Measurements from ENCODE around the gene TRPV6. TPM values are rescaled to one million over a fixed set of nuclear protein-coding genes. Genes with fewer than 3 reads are reported as not detected.

TRPV6 gene
- total RNA-seq, 1 experiment from 2014 or later = not detected

DNA sequence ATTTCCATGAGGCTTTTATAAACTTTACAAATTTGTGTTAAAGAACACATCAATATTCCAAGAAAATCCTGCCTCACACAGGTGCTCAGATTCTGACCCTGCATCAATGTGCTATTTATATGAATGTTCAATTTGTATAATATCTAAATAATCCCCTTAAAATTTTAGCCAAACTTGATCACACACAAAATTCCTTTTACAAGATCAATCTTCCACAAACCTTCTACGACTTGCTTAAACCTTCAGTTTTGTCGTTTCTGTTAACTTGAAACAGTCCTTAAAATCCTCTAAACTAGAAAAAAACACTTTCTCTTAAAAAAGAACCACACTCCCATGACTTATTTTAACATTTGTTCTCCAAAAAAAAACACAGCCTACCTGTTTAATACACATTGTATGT is 20.2 kb upstream of the TRPV6 start:
- DNase-seq = no peak
- H3K4me3 ChIP-seq (ENCODE audit: low read length) = no peak overlapping the region
- no peaks in the 10 kb centered on the region for H3K36me3 ChIP-seq (ENCODE audit: insufficient read depth, low read length)
- no peaks in the 10 kb centered on the region for H3K9me2 ChIP-seq (replicated peaks; ENCODE audit: insufficient read depth, low read length)
- H3K9me3 ChIP-seq (ENCODE audit: low read length) = no peaks in the 10 kb centered on the region
- H3K4me2 ChIP-seq (ENCODE audit: low read depth, low read length, poor library complexity, severe bottlenecking) = no peak overlapping the region
- no peaks in the 10 kb centered on the region for H4K20me1 ChIP-seq (ENCODE audit: insufficient read depth, low read depth, low read length)
- H3K27ac ChIP-seq (ENCODE audit: low read length) = no peak overlapping the region
- no peaks in the 10 kb centered on the region for H3K4me1 ChIP-seq (ENCODE audit: low read length)
- no peak overlapping the region for H2AFZ ChIP-seq (ENCODE audit: low read length)
- H3K79me2 ChIP-seq (ENCODE audit: low read length) = no peaks in the 10 kb centered on the region
- H3K27me3 ChIP-seq (ENCODE audit: low read length) = no peaks in the 10 kb centered on the region; the same call in 1 of the 2 replicates
- no peak overlapping the region for H3K9ac ChIP-seq (ENCODE audit: low read length)

GRCh38 chr7:142904128-142904527 is 18.6 kb upstream of the TRPV6 start:
- Histone ChIP-seq H4K20me1 (ENCODE audit: insufficient read depth, low read depth, low read length) (no peaks in the 10 kb centered on the region), H3K4me3 (ENCODE audit: low read length) (no peak overlapping the region), H3K9me3 (ENCODE audit: low read length) (no peaks in the 10 kb centered on the region), H3K9ac (ENCODE audit: low read length) (no peak overlapping the region), H3K79me2 (ENCODE audit: low read length) (no peaks in the 10 kb centered on the region), H3K27ac (ENCODE audit: low read length) (no peak overlapping the region), H3K36me3 (ENCODE audit: insufficient read depth, low read length) (no peaks in the 10 kb centered on the region), H2AFZ (ENCODE audit: low read length) (no peak overlapping the region), H3K9me2 (replicated peaks; ENCODE audit: insufficient read depth, low read length) (no peaks in the 10 kb centered on the region), H3K27me3 (ENCODE audit: low read length) (no peaks in the 10 kb centered on the region; the same call in 1 of the 2 replicates), H3K4me1 (ENCODE audit: low read length) (no peaks in the 10 kb centered on the region), H3K4me2 (ENCODE audit: low read depth, low read length, poor library complexity, severe bottlenecking) (no peak overlapping the region)
- DNase-seq = no peak

GRCh38 chr7:142901426-142902259 is 16.1 kb upstream of the TRPV6 start:
- H3K79me2 ChIP-seq (ENCODE audit: low read length) = no peaks in the 10 kb centered on the region
- H2AFZ ChIP-seq (ENCODE audit: low read length) = no peak overlapping the region
- no peaks in the 10 kb centered on the region for H3K36me3 ChIP-seq (ENCODE audit: insufficient read depth, low read length)
- no peak overlapping the region for H3K9ac ChIP-seq (ENCODE audit: low read length)
- no peak overlapping the region for H3K4me3 ChIP-seq (ENCODE audit: low read length)
- no peaks in the 10 kb centered on the region for H3K4me1 ChIP-seq (ENCODE audit: low read length)
- no peaks in the 10 kb centered on the region; the same call in 1 of the 2 replicates for H3K27me3 ChIP-seq (ENCODE audit: low read length)
- H3K4me2 ChIP-seq (ENCODE audit: low read depth, low read length, poor library complexity, severe bottlenecking) = no peak overlapping the region
- H3K27ac ChIP-seq (ENCODE audit: low read length) = no peak overlapping the region
- H3K9me3 ChIP-seq (ENCODE audit: low read length) = no peaks in the 10 kb centered on the region
- no peak for DNase-seq
- no peaks in the 10 kb centered on the region for H4K20me1 ChIP-seq (ENCODE audit: insufficient read depth, low read depth, low read length)
- no peaks in the 10 kb centered on the region for H3K9me2 ChIP-seq (replicated peaks; ENCODE audit: insufficient read depth, low read length)

GRCh38 chr7:142899661-142900060 is 14.1 kb upstream of the TRPV6 start:
- Histone ChIP-seq H4K20me1 (ENCODE audit: insufficient read depth, low read depth, low read length) (no peaks in the 10 kb centered on the region), H3K9me2 (replicated peaks; ENCODE audit: insufficient read depth, low read length) (no peaks in the 10 kb centered on the region), H3K36me3 (ENCODE audit: insufficient read depth, low read length) (no peaks in the 10 kb centered on the region), H3K79me2 (ENCODE audit: low read length) (no peaks in the 10 kb centered on the region), H2AFZ (ENCODE audit: low read length) (no peak overlapping the region), H3K4me3 (ENCODE audit: low read length) (no peak overlapping the region), H3K4me2 (ENCODE audit: low read depth, low read length, poor library complexity, severe bottlenecking) (no peak overlapping the region), H3K27ac (ENCODE audit: low read length) (no peak overlapping the region), H3K27me3 (ENCODE audit: low read length) (no peaks in the 10 kb centered on the region; the same call in 1 of the 2 replicates), H3K4me1 (ENCODE audit: low read length) (no peaks in the 10 kb centered on the region), H3K9ac (ENCODE audit: low read length) (no peak overlapping the region), H3K9me3 (ENCODE audit: low read length) (no peaks in the 10 kb centered on the region)
- no peak for DNase-seq

DNA sequence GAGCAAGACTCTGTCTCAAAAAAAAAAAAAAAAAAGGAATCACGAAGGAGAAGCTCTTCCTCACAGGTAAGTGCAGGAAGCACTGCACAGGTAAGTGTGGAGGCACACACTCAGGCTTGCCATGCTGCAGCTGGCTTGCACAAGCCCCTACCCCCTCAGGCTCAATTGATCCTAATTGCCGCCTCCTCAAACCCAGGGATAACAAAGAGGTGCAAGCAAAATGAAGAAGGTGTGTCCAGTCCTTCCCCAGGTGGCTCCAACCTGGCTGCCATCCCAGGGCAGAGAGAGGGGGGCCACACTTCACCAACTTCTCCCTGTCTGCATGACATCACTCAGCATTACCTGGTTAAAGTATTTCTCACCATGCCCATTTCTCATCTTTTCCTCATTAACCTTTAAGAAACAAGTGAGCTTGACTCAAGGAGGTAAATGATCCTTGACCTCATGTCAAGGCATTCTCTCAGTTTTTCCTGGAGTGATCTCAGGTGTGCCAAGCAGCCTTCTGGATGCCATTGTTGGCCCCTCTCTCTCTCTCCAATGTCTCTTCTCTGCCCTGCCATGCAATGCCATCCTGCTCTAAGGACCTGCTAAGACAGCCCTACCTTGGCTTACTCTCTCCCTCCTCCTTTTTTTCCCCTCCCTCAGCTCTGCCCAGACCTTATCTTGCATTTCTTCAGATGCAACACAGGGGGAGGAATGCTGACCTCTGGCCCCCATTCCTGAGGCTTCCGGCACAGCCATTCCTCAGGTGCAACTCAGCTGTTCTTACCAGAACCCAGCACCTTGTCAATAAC is 13.0 kb upstream of the TRPV6 start:
- no peaks in the 10 kb centered on the region for H3K27me3 ChIP-seq (ENCODE audit: low read length)
- H3K9me3 ChIP-seq (ENCODE audit: low read length) = no peaks in the 10 kb centered on the region
- no peaks in the 10 kb centered on the region for H4K20me1 ChIP-seq (ENCODE audit: insufficient read depth, low read depth, low read length)
- H3K36me3 ChIP-seq (ENCODE audit: insufficient read depth, low read length) = no peaks in the 10 kb centered on the region
- no peak overlapping the region for H2AFZ ChIP-seq (ENCODE audit: low read length)
- no peak overlapping the region for H3K27ac ChIP-seq (ENCODE audit: low read length)
- no peaks in the 10 kb centered on the region for H3K79me2 ChIP-seq (ENCODE audit: low read length)
- no peaks in the 10 kb centered on the region for H3K9me2 ChIP-seq (replicated peaks; ENCODE audit: insufficient read depth, low read length)
- H3K4me3 ChIP-seq (ENCODE audit: low read length) = no peak overlapping the region
- H3K9ac ChIP-seq (ENCODE audit: low read length) = no peak overlapping the region
- H3K4me2 ChIP-seq (ENCODE audit: low read depth, low read length, poor library complexity, severe bottlenecking) = no peak overlapping the region
- H3K4me1 ChIP-seq (ENCODE audit: low read length) = no peaks in the 10 kb centered on the region
- DNase-seq = no peak

- no peak overlapping the region for H2AFZ ChIP-seq (ENCODE audit: low read length)
- no peak for DNase-seq
- no peak overlapping the region for H3K27ac ChIP-seq (ENCODE audit: low read length)
- no peak overlapping the region for H3K4me2 ChIP-seq (ENCODE audit: low read depth, low read length, poor library complexity, severe bottlenecking)
- no peak overlapping the region for H3K4me3 ChIP-seq (ENCODE audit: low read length)
- H4K20me1 ChIP-seq (ENCODE audit: insufficient read depth, low read depth, low read length) = no peaks in the 10 kb centered on the region
- H3K27me3 ChIP-seq (ENCODE audit: low read length) = no peaks in the 10 kb centered on the region
- no peaks in the 10 kb centered on the region for H3K79me2 ChIP-seq (ENCODE audit: low read length)
- H3K9me3 ChIP-seq (ENCODE audit: low read length) = no peaks in the 10 kb centered on the region
- H3K9ac ChIP-seq (ENCODE audit: low read length) = no peak overlapping the region
- H3K4me1 ChIP-seq (ENCODE audit: low read length) = no peaks in the 10 kb centered on the region
- no peaks in the 10 kb centered on the region for H3K9me2 ChIP-seq (replicated peaks; ENCODE audit: insufficient read depth, low read length)
- no peaks in the 10 kb centered on the region for H3K36me3 ChIP-seq (ENCODE audit: insufficient read depth, low read length)
Measured at GRCh38 chr7:142897691-142898090, 12.1 kb upstream of the TRPV6 start.

DNA sequence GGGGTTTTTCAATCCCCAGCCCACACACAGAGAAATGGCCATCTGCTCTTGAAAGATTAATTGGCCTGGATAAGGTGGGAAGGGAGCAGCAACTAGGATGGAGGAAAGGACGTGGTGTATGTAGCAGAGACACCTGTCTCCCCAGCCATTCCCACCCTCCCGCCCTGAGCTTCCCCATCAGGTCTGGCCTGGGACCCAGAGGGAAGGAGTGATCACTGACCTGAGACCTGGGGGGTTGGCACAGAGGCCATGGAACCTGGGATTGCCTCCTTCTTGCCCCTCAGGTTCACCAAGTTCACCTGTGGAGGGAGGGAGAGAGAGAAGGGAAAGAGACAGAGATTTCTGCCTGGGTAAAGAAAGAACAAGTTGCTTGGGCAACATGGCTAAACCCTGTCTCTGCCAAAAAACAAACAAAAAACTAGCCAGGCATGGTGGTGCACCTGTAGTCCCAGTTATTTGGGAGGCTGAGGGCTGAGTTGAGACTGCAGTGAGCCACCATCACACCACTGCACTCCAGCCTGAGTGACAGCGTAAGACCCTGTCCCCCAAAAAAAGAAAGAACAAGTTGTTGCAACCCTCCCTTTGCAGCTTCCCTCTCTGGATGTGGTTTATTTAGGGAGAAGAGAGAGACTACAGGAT is 11.3 kb upstream of the TRPV6 start:
- no peaks in the 10 kb centered on the region for H4K20me1 ChIP-seq (ENCODE audit: insufficient read depth, low read depth, low read length)
- H3K4me2 ChIP-seq (ENCODE audit: low read depth, low read length, poor library complexity, severe bottlenecking) = no peak overlapping the region
- H3K9me3 ChIP-seq (ENCODE audit: low read length) = no peaks in the 10 kb centered on the region
- H3K27me3 ChIP-seq (ENCODE audit: low read length) = no peaks in the 10 kb centered on the region
- H3K79me2 ChIP-seq (ENCODE audit: low read length) = no peaks in the 10 kb centered on the region
- H3K4me1 ChIP-seq (ENCODE audit: low read length) = no peaks in the 10 kb centered on the region
- H3K36me3 ChIP-seq (ENCODE audit: insufficient read depth, low read length) = no peaks in the 10 kb centered on the region
- no peak overlapping the region for H3K4me3 ChIP-seq (ENCODE audit: low read length)
- no peak overlapping the region for H3K27ac ChIP-seq (ENCODE audit: low read length)
- H2AFZ ChIP-seq (ENCODE audit: low read length) = no peak overlapping the region
- no peaks in the 10 kb centered on the region for H3K9me2 ChIP-seq (replicated peaks; ENCODE audit: insufficient read depth, low read length)
- H3K9ac ChIP-seq (ENCODE audit: low read length) = no peak overlapping the region
- no peak for DNase-seq

DNA sequence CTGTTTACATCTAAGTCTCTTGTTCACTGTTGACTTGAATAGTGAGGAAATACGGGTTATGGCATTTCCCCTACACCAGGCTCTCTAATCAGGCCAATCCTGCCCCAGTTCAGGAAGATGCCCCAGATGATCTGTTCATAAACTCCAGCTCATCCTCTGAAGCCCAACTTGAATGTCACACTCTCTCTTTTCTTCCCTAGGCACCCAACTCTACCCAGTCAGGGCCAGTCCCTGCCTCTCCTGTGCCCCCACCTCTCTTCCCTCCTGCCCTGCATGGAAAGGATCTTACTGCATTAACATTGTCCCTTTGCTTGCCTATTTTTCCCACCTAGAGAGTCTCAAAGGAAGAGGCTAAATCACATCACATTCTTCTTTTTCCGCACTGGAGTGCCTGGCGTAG is 10.6 kb upstream of the TRPV6 start:
- Histone ChIP-seq H3K79me2 (ENCODE audit: low read length) (no peaks in the 10 kb centered on the region), H3K4me1 (ENCODE audit: low read length) (no peaks in the 10 kb centered on the region), H3K4me3 (ENCODE audit: low read length) (no peak overlapping the region), H3K4me2 (ENCODE audit: low read depth, low read length, poor library complexity, severe bottlenecking) (no peak overlapping the region), H2AFZ (ENCODE audit: low read length) (no peak overlapping the region), H3K9me2 (replicated peaks; ENCODE audit: insufficient read depth, low read length) (no peaks in the 10 kb centered on the region), H4K20me1 (ENCODE audit: insufficient read depth, low read depth, low read length) (no peaks in the 10 kb centered on the region), H3K36me3 (ENCODE audit: insufficient read depth, low read length) (no peaks in the 10 kb centered on the region), H3K27me3 (ENCODE audit: low read length) (no peaks in the 10 kb centered on the region), H3K9ac (ENCODE audit: low read length) (no peak overlapping the region), H3K27ac (ENCODE audit: low read length) (no peak overlapping the region), H3K9me3 (ENCODE audit: low read length) (no peaks in the 10 kb centered on the region)
- no peak for DNase-seq
